K562 (cell line): ENCODE data around the gene KLK7. TPM values are rescaled to one million over a fixed set of nuclear protein-coding genes. Genes with fewer than 3 reads are reported as not detected.

Source experiments
- ATAC-seq: fragments of 200-7000 bp; cut with Tn5 transposase; 3 replicates; pipeline ENCODE4 v1.9.1; 2020; ENCODE audit warnings: moderate library complexity
- BruUV-seq: library from RNA; stranded (reverse); fragments of 400-500 nt; replicated peaks from 2 replicates; lab custom pipeline; 2021; lab: Mats Ljungman, UMichigan
- CTCF ChIA-PET: fragments of 300-600 bp; formaldehyde crosslinking; extraction: SDS; loops from one replicate; lab custom pipeline; 2021; ENCODE audit warnings: low intra/inter-chr PET ratio; lab: Yijun Ruan, JAX
- POLR2A ChIA-PET: fragments of 300-600, 350-650 bp; sonication (Branson Sonifier 250); formaldehyde crosslinking; extraction: SDS; loops from one replicate; lab custom pipeline; 2021; ENCODE audit warnings: antibody characterized with exemption, inconsistent platforms; lab: Yijun Ruan, JAX
- DNase-seq, 4 experiments: peaks; one replicate each; pipeline versions ENCODE4 v3.0.0 to v3.0.0-alpha.2; 2011 to 2018; ENCODE audit warnings: low spot score in 3 of 4, mixed read lengths in 3 of 4; ENCODE audit errors: extremely low read depth in 1 of 4
- FAIRE-seq: peaks from 2 replicates; lab custom pipeline; 2011; peaks lifted over from hg19 to GRCh38; lab: Jason Lieb, UNC
- H2AFZ ChIP-seq: 2 replicates; pipeline ENCODE4 v1.6.0; 2011; ENCODE audit warnings: low read depth, low read length, control low read depth, inconsistent platforms
- H3K27ac ChIP-seq: fragments of 200-600 bp; 3 replicates; pipeline ENCODE4 v1.8.0; 2011; ENCODE audit warnings: low read depth, mild to moderate bottlenecking, control low read depth, inconsistent platforms, low read length, moderate library complexity, mixed read lengths; ENCODE audit errors: extremely low read depth
- H3K27me3 ChIP-seq, 2 experiments: fragments of 300-600 bp in 1 of 2; 2 replicates in 1 of 2; 3 replicates in 1 of 2; pipeline versions ENCODE4 v1.6.0 to v1.8.0; 2011; ENCODE audit warnings: inconsistent platforms in 2 of 2, low read length in 2 of 2, mild to moderate bottlenecking in 1 of 2, mixed read lengths in 1 of 2, moderate library complexity in 1 of 2; ENCODE audit not compliant: control insufficient read depth in 2 of 2, insufficient read depth in 2 of 2
- H3K36me3 ChIP-seq: fragments of 300-600 bp; 3 replicates; pipeline ENCODE4 v1.8.0; 2011; ENCODE audit warnings: mild to moderate bottlenecking, low read length, inconsistent platforms; ENCODE audit not compliant: control insufficient read depth, insufficient read depth
- H3K4me1 ChIP-seq, 2 experiments: fragments of 200-600 bp in 1 of 2; replicated peaks in 1 of 2; 2 replicates in 1 of 2; 3 replicates in 1 of 2; pipeline versions ENCODE4 v1.5.1 to v1.8.0; 2011; ENCODE audit warnings: inconsistent platforms in 2 of 2, low read length in 2 of 2, mild to moderate bottlenecking in 1 of 2, mixed read lengths in 1 of 2, moderate library complexity in 1 of 2; ENCODE audit not compliant: control insufficient read depth in 2 of 2, insufficient read depth in 2 of 2
- H3K4me2 ChIP-seq: 2 replicates; pipeline ENCODE4 v1.6.1; 2011; ENCODE audit warnings: low read length, control low read depth, inconsistent platforms, mixed read lengths; ENCODE audit not compliant: insufficient read depth
- H3K4me3 ChIP-seq: fragments of 200-600 bp; sonication (generic), shearing (Covaris generic); 2 replicates; pipeline ENCODE4 v1.5.1; 2016; ENCODE audit warnings: control low read depth, inconsistent platforms
- H3K79me2 ChIP-seq: fragments of 200-600 bp; 3 replicates; pipeline ENCODE4 v1.8.0; 2011; ENCODE audit warnings: low read length, inconsistent platforms; ENCODE audit not compliant: control insufficient read depth, insufficient read depth
- H3K9ac ChIP-seq, 2 experiments: 2 replicates each; pipeline versions ENCODE4 v1.6.0 to v1.6.1; 2011; ENCODE audit warnings: low read depth in 2 of 2, low read length in 2 of 2, control low read depth in 1 of 2, inconsistent platforms in 1 of 2, mild to moderate bottlenecking in 1 of 2, mixed read lengths in 1 of 2; ENCODE audit not compliant: insufficient read depth in 1 of 2
- H3K9me1 ChIP-seq: one replicate; pipeline ENCODE4 v1.6.0; 2011; ENCODE audit warnings: inconsistent platforms, mild to moderate bottlenecking, low read length, moderate library complexity; ENCODE audit not compliant: control insufficient read depth, insufficient read depth
- H3K9me3 ChIP-seq: replicated peaks from 2 replicates; pipeline ENCODE4 v1.5.1; 2011; ENCODE audit warnings: low read depth, low read length, inconsistent platforms; ENCODE audit not compliant: control insufficient read depth, insufficient read depth
- H4K20me1 ChIP-seq: replicated peaks from 2 replicates; pipeline ENCODE4 v1.6.1; 2011; ENCODE audit warnings: low read length, inconsistent platforms, mixed read lengths; ENCODE audit not compliant: control insufficient read depth, insufficient read depth
- FUS ChIP-seq: fragments of 200-400 bp; formaldehyde crosslinking; optimal IDR thresholded peaks from 2 replicates; pipeline ENCODE3; 2017; ENCODE audit warnings: low read depth, low read length
- RBM17 ChIP-seq: fragments of 200-400 bp; formaldehyde crosslinking; IDR thresholded peaks from 2 replicates; pipeline ENCODE4 v1.6.1; 2017; ENCODE audit warnings: low read depth, mild to moderate bottlenecking, low read length, borderline replicate concordance
- RBM25 ChIP-seq: fragments of 200-400 bp; formaldehyde crosslinking; IDR thresholded peaks from 2 replicates; pipeline ENCODE4 v1.6.1; 2018; ENCODE audit warnings: low read length, low read depth, moderate library complexity; ENCODE audit not compliant: severe bottlenecking
- SMC3 ChIP-seq: conservative IDR thresholded peaks from 2 replicates; pipeline ENCODE4 v1.6.1; 2011; ENCODE audit warnings: low read depth, low read length, improper control_type of control experiment; ENCODE audit not compliant: insufficient read depth
- TAF1 ChIP-seq: IDR thresholded peaks from 2 replicates; pipeline ENCODE4 v1.6.1; 2011; ENCODE audit warnings: mild to moderate bottlenecking, low read length, moderate library complexity; ENCODE audit not compliant: insufficient read depth, control insufficient read depth, severe bottlenecking; ENCODE audit errors: extremely low read depth
- ZBTB26 ChIP-seq: fragments of 450-650 bp; formaldehyde crosslinking; IDR thresholded peaks from 2 replicates; pipeline ENCODE4 v1.4.0; 2022; ENCODE audit warnings: missing genetic modification characterization
- ZBTB7A ChIP-seq: IDR thresholded peaks from 2 replicates; pipeline ENCODE4 v1.6.1; 2011; ENCODE audit warnings: low read depth, mild to moderate bottlenecking, low read length, moderate library complexity, borderline replicate concordance; ENCODE audit not compliant: control insufficient read depth
- WGBS: fragments of 100-300 bp; shearing (Covaris generic); methylation state at CpG from one replicate; pipeline ENCODE4 v1.1.6; 2016; ENCODE audit warnings: low coverage, mixed read lengths; ENCODE audit not compliant: insufficient coverage; ENCODE audit errors: missing lambda C conversion rate; 5-methylcytosine and 5-hydroxymethylcytosine counted together
- in situ Hi-C: fragments of 300-500 bp; cut with MboI; formaldehyde crosslinking; loops from 4 replicates; pipeline ENCODE4 v1.15.0; 2018; ENCODE audit warnings: inconsistent platforms, mixed read lengths
- intact Hi-C: fragments of 100-400 bp; cut with micrococcal nuclease; formaldehyde crosslinking; loops from 2 replicates; pipeline ENCODE4 v1.14.2; 2022
- polyA plus RNA-seq, 8 experiments: library from polyadenylated mRNA; depleted of rRNA in 4 of 8; stranded (reverse) in 5 of 8; unstranded in 3 of 8; fragments of >200 nt; fragmentation: Nextera tagmentation in 2 of 8; fragmentation: Illumina TruSeq in 1 of 8; extraction: Ambion mirVana in 2 of 8; extraction: Trizol in 1 of 8; gene quantifications; 2 replicates each; pipeline versions ENCODE4 v1.2.1 to v1.2.3, GENCODE V29; 2011 to 2014; ENCODE audit warnings: inconsistent platforms in 1 of 8, missing spikeins in 1 of 8
- total RNA-seq, 7 experiments: library from RNA; depleted of rRNA in 6 of 7; stranded (reverse); fragments of >200 nt in 6 of 7; fragmentation: Illumina TruSeq in 2 of 7; extraction: Trizol in 2 of 7; gene quantifications; 2 replicates each; pipeline versions ENCODE4 v1.2.1 to v1.2.3, GENCODE V29; 2011 to 2021; ENCODE audit warnings: low replicate concordance in 1 of 7

Gene KLK7
- total and polyA plus RNA-seq, 9 of the 15 experiments (the other 6 are each of a cell fraction or from before 2014, with no cell fraction given): 0.03 TPM; not detected in 8

GRCh38 chr19:51026554-51026831 is 42.8 kb upstream of the KLK7 start, which contains the start of gene KLK11:
Gene KLK11 (minus strand): TSS chr19:51026616. CDS start chr19:51025631, 985 bp downstream.
- no peak within 1 kb of the TSS for H3K4me3 ChIP-seq
- DNase-seq (no peak), ATAC-seq (no peak), FAIRE-seq (no peak)
- TF ChIP-seq FUS (no peak), ZBTB26 (CRISPR knock-in tag) (no peak), RBM25 (no peak), SMC3 (no peak), RBM17 (no peak), ZBTB7A (no peak), TAF1 (no peak)
- H3K4me2 ChIP-seq: no peak within 1 kb of the TSS
- H2AFZ ChIP-seq: no peak within 1 kb of the TSS
- H3K9ac ChIP-seq: peak within 1 kb of the TSS in 1 of 2 experiments; percentile 58; a peak in 1 of 4 replicates
- ChIA-PET POLR2A (interaction anchor here (0.6 kb wide), 1 partner anchor 23 kb away, joined by 3 read pairs; no protein-coding TSS in a partner anchor), CTCF (no interaction called here)
- 0% methylated on average over 6 of the region's 11 CpGs for WGBS
- peaks cover 2% of the 10 kb centered on the region for H3K9me1 ChIP-seq
- H3K36me3 ChIP-seq: no peaks in the 10 kb centered on the region
- no peak within 1 kb of the TSS for H3K27ac ChIP-seq
- H3K79me2 ChIP-seq: no peaks in the 10 kb centered on the region
- BruUV-seq: no TSS peak
- H3K9me3 ChIP-seq: no peaks in the 10 kb centered on the region
- intact Hi-C loops: no loop called here
- in situ Hi-C loops: no loop called here
- peaks cover 0 to 7% of the 10 kb centered on the region in 2 experiments; a peak in 2 of 5 replicates for H3K4me1 ChIP-seq
- 0 out of 2 replicates have a peak, but pooled peaks cover 8% of the 10 kb centered on the region for H4K20me1 ChIP-seq
- H3K27me3 ChIP-seq: peaks cover 25 to 68% of the 10 kb centered on the region in 2 experiments
